HuH-7 (cell line): ENCODE data around the gene OTOS.

Experiments used
- DNase-seq: peaks from one replicate; pipeline ENCODE4 v3.0.0; 2011; ENCODE audit warnings: low spot score

The OTOS gene

DNA sequence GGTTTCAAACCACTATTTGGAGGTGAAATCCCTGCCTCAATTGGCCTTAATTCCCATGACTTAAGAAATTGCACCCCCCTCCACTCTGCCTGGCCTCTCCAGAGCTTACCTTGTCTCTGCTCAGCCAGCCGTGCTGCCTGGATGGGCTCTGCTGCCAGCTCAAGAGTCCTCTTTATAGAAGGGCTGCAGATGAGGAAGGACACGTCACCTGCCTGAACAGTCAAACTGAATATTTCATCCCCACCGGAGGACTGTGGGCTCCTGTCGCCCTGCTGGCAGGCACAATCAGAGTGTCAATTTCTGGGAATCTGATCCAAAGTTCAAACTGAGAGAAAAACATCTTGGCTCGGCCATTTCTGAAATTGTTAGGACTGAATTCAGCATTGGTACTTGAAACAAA lies at the start of gene OTOS:
TSS of gene OTOS (minus strand) at position 148 of the 400 bp plus-strand sequence. CDS start 332 bp downstream, outside the sequence.
- no peak for DNase-seq

- DNase-seq: no peak
Measured at GRCh38 chr2:240189686-240190085, 49.2 kb upstream of the OTOS start.

DNA sequence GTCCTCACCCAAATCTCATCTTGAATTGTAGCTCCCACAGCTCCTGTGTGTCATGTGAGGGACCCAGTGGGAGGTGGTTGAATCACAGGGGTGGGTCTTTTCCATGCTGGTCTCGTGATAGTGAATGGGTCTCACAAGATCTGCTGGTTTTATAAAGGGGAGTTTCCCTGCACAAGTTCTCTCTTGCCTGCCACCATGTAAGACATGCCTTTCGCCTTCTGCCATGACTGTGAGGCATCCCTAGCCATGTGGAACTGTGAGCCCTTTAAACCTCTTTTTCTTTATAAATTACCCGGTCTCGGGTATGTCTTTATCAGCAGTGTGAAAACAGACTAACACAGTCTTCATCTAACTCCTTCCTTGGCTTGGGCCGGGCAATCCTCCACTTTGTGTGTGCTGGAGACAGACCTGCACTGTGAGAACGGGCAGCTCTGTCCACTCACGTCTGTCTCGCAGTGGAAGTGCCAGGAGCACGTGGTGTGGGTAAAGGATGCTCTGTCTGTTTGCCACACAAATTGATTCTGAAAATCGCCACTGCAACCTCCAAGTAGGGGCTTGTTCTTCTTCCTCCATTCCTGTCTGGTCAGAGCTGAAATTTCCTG lies 47.6 kb upstream of the OTOS start:
- no peak for DNase-seq

- no peak for DNase-seq
Measured at GRCh38 chr2:240186191-240186725, 45.8 kb upstream of the OTOS start.

DNA sequence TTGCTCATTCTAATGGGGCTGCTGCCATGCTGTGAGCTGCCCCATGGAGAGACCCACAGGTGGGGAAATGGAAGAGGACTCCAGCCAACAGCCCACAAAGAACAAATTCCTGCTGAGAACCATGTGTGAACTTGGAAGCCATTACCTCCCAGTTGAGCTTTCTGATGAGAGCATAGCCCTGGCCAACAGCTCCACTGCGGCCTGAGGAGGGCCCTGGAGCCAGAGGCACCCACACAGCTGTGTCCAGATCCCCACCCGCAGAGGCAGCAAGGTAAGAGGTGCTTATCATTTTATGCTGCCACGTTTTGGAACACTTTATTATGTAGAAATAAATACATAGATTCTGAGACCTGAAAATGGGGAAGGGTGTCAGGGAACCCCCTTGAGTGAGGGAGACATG lies 44.2 kb upstream of the OTOS start:
- DNase-seq: no peak

GRCh38 chr2:240183875-240184590 lies 43.6 kb upstream of the OTOS start:
- DNase-seq: no peak

DNA sequence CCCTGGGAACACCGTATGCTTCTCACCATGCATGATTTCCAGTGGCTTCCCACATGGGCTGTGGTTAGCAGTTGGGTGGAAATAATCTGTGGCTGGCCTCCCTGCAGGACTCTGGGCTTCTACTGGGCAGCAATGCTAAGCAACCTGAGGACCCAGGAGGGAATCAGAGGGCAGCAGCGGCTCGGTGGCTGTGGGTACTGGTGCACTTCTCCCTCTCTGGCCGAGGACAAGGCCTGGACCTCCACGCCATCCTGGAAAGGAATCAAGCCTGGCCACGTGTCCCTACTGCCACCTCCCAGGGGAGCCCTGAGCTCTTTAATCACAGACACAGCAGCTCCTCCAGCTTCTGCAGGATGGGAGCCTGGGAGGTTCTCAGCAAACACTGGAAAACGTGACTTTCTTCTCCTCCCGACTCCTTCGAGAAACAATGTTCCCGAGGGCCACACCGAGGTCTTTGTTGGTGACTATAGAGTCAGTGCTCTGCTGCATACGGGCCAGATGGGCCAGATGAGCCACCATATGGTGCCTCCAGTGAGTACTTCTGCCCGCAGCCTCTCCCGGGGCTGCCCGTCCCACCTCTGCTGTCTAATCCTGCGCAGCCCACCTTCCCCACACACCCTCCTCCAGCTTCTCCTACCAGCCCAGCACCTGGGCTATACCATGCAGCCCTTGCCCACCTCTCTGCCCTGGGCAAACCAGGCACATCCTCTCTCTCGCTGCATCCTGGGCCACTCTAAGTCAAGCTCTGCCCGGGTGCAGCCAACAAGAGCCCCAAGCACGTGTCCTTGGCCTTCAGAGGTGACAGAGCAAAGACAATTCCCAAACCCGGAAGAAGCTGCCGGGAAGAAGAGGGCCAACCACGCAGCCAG lies 42.8 kb upstream of the OTOS start:
- no peak for DNase-seq

GRCh38 chr2:240182476-240182875 lies 42.0 kb upstream of the OTOS start:
- DNase-seq: no peak

GRCh38 chr2:240182001-240182400 lies 41.5 kb upstream of the OTOS start:
- no peak for DNase-seq

DNA sequence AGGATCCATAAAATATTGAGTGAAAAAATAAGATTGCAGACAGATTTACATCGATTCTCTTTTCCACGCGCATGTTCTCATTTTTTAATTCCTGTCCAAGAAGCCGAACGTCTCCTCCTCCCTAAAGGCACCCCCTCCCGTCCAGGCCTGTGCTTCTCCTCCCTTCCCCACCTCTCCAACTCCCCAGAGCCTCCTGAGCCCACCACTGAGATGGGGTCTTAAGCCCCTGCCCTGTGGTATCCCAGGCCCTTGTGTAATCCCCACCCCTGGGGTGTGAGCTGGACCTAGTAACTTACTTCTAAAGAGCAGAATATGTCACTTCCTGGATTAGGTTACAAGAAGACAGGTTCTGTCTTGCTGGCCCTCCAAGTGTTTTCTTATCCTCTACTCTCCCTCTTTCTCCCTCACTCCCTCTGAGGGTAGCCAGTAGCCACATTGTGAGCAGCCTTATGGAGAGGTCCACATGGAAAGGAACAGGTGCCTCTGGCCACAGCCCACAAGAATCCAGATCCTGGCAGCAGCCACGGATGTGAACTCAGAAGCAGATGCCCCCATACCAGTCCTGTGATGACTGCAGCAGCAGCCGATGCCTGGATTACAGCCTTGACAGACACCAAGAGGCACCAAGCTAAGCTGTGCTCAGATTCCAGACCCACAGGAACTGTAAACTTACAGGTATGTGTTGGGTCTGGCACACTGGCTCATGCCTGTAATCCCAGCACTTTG lies 39.6 kb upstream of the OTOS start:
- DNase-seq: no peak

DNA sequence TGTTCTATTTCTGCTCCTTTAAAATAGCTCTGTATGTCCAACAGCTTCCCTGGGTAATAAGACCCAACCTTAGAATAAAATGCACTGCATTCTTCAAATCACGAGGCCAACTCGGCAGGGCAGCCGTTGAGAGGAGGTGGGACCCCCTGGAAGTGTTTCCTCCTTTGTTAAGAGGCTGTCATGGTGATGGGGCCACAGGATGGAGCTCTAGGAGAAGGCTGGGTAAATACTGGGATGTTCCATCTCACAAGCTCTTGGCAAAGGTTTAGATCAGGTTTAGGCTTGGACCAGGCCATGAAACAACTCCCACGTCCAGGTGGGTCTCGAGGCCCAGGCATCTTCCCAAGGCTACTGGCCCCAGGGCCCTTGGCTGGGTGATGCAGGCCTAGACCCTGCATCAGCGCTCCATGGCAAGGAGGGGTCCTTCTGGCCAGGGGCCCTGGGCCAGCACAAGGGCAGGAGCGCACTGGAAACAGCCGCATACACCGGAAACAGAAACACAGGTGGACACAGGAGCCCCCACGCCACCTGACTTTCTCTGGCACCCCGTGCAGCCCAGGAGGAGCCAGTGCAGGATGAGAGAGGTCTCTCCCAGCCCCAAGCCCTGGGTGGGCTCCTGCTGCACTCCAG lies 38.8 kb upstream of the OTOS start:
- DNase-seq: no peak

- DNase-seq: no peak
Measured at GRCh38 chr2:240178564-240178963, 38.1 kb upstream of the OTOS start.

- no peak for DNase-seq
Measured at GRCh38 chr2:240174496-240174895, 34.0 kb upstream of the OTOS start.

DNA sequence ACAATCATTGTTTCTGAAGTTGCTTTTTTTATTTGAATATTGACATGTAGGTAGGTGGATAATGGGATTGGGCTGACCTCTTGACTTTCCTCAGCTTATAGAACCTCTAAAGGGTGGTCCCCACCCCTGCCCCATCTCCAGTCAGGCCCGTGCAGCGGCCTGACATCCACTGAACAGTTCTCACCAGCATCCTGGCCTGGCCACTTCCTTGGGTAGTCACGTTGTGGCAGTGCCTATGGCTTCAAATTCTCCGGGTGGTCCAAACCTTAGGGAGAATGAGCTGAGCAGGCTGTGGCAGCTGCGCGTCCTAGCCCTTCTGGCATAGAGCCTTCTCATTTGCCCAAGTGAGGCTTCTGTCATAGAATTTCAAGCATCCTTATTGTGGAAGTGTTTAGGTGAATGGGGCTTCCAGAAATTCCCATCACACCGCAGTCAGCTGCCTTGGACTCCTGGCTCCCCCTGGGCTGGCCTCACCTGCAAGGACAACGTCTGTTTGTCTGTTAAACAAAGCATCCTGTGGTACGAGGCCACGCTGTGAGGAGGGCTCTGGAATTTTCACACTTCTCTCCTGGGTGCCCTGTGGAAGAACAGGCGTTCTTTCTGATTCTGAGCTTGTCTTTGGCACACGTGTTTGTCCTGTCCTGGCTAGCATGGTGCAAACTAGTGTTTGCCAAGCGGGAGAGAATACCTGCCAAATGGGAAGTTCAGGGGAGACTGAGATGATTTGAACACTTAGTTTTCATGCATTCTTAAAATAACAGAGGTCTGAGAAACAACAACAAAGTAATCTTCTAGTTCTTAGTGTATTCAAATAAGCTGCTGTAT lies 31.8 kb upstream of the OTOS start:
- no peak for DNase-seq

GRCh38 chr2:240170883-240171282 lies 30.4 kb upstream of the OTOS start:
- no peak for DNase-seq

DNA sequence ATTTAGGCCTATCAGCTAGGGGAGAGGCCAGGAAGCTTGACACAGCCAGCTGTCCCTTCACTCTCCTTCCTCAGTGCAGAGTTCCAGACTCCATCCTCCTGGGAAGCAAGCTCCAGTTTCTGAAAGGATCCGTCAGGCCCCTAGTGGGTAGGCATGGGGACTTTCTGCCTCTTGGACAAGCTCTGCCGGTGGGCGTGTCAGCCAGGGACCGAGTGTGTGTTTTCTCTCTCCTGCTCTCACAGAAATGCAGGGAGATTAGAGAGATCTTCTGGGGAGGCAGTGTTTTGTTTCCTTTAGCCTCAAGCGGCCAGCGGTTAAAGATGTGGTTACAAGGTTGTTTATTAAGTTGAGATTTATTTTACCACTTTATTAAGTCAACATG lies 29.9 kb upstream of the OTOS start:
- no peak for DNase-seq

- no peak for DNase-seq
Measured at GRCh38 chr2:240169486-240170353, 29.3 kb upstream of the OTOS start.

GRCh38 chr2:240168546-240169361 lies 28.3 kb upstream of the OTOS start:
- DNase-seq: no peak

GRCh38 chr2:240168041-240168440 lies 27.6 kb upstream of the OTOS start:
- DNase-seq: no peak
